ENCODE measurements around the gene STK33.

- no peak for TF ChIP-seq CTCF (IDR thresholded peaks at IDR 0.05)
- no peak for TF ChIP-seq POLR2A (IDR thresholded peaks at IDR 0.05)
These were observed 237.8 kb downstream of the STK33 start for GRCh38 chr11:8356216-8356615.

Measured in esophagus squamous epithelium (tissue), 4 donors.